ENCODE results near the gene FOXP1.

The FOXP1 gene

GRCh38 chr3:71398157-71398836 lies 185.2 kb downstream of the FOXP1 start:
- no peak for DNase-seq (ENCODE audit: low read depth in 2 of 2)

- DNase-seq (ENCODE audit: low read depth in 2 of 2), result no peak
These were observed 185.8 kb downstream of the FOXP1 start for GRCh38 chr3:71397726-71398125.

DNA sequence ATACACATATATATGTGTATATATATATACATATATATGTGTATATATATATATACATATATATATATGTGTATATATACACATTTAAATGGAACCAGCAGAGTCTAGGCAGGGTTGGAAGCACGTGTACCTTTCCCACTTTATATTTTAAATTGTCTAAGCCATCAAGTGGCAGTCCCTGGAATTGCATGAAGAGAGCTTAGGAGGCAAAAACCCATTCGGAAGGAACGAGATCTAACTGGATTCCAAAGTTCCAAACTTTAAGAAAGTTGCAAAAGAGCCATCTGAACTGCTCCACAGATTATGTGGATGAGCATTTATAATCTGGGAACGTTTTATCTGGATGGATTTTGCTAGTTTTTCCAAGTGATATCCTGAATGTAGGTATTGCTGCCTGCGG lies 186.5 kb downstream of the FOXP1 start:
- no peak for DNase-seq (ENCODE audit: low read depth in 2 of 2)

GRCh38 chr3:71395927-71396695 lies 187.4 kb downstream of the FOXP1 start:
- no peak for DNase-seq (ENCODE audit: low read depth in 2 of 2)

- no peak for DNase-seq (ENCODE audit: low read depth in 2 of 2)
These were observed 188.1 kb downstream of the FOXP1 start for GRCh38 chr3:71395470-71395869.

- DNase-seq (ENCODE audit: low read depth in 2 of 2), result no peak
These were observed 189.8 kb downstream of the FOXP1 start for GRCh38 chr3:71393745-71394144.

GRCh38 chr3:71393093-71393492 lies 190.4 kb downstream of the FOXP1 start:
- DNase-seq (ENCODE audit: low read depth in 2 of 2), result no peak

DNA sequence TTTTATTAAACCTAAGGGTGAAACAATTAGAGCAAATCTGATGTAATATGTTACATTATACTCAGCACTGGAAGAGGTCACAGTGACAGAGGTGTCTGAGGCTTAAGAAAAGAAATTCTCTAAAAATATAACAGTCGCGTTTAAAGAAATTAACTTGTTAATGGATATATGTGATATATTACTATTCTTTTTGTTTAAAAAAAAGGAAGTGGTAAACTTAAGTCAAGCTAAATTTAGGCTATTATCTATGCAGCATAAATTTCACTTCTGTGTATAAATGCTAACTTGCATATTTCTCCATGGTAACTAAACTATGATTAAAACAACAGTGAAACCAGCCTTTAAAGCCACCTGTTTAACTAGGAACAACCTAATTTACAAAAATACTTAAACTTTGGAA lies 191.3 kb downstream of the FOXP1 start:
- no peak for DNase-seq (ENCODE audit: low read depth in 2 of 2)

DNA sequence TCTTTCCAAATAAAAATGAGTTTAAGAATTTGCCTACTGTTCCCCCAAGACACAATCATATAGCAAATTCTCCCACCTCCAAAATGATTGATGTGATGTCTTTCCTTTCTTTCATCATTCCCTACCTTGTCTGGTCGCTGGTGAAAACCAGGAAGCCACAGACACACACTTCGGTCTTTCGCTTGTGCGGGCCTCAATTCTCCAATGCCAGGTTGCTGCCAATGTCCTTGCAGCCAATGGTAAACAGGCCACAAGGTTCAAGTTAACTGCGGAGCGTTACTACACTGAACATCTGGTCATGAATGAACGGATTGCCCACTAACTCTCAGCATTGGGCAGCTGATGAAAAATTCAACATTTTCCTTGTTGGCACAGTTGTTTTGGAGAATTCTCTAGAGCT lies 192.2 kb downstream of the FOXP1 start:
- no peak for DNase-seq (ENCODE audit: low read depth in 2 of 2)

DNA sequence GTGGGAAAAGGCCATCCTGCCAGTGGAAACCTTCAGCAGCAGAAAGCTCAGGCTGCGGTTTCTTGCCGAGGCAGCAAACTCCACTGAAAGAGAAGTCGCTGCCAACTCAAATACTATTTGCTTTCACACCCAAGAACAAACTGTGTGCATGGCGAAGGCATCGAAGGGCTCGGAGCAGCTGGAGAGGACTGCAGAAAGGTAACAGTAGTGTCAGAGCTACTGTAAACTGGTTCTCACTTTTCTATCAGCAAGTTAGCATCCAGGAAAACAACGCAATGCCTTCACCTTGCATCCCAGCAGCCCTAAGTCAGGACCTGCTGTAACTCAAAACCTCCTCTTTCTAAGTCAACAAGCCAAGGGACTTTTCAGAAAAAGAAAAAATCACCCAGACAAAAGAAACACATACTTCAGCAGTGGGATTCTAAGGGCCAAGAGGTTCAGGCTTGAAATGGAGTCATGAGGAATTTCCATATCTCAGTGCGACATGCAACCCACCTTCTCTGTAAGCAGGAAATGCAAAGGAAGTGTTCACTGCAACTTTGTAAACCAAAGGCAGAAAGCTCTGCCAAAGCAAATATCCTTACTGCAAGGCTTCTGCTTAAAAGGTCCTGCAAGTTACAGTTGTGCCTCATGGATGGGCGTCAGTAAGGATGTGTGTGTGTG lies 193.5 kb downstream of the FOXP1 start:
- peak in 1 of 2 donors; percentile 3 for DNase-seq (ENCODE audit: low read depth in 2 of 2)

DNA sequence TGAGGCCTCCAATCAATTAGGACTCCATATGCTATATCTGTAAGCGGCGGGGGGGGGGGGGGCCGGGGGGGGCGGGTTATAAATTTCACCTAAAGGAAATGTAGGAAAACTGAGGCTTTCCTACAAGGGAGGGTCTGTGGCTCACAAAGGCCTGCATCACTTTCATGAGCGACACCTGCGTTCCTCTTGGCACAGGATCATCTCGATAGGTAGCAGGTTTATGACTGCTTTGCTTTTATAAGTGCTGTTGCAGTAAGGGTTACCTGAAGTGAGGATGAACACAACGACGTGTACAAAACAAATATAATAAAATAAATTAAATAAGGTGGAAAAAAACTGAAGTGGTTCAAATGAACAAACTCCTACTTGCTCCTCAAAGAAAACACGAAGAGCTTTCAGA lies 194.3 kb downstream of the FOXP1 start:
- DNase-seq (ENCODE audit: low read depth in 2 of 2), result no peak

DNA sequence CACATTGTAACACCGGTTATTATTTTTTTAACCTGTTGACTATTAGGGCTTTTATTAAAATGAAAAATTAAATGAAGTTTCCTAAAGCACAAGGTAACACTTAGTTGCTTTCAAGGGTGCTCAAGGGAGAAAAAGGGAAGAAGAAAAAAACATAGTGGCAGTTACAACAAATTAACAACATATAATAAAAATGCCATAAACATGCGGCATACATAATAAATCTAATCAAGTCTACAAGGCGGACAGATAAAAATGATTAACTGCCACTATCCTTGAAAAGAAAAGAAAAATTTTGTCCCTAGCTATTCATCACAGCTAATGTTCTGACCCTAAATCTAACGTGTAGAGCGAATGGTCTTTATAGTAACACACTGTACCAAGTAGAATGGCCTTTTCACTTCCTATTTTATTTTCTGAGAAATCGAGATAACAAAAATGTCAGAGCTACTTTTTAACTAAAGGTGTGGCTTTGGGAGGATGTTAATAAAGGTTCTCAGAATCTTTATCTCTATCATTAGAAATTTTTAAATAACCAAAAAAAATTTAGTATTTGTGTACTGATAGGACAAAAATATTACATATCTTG lies 194.9 kb downstream of the FOXP1 start:
- no peak for DNase-seq (ENCODE audit: low read depth in 2 of 2)

DNA sequence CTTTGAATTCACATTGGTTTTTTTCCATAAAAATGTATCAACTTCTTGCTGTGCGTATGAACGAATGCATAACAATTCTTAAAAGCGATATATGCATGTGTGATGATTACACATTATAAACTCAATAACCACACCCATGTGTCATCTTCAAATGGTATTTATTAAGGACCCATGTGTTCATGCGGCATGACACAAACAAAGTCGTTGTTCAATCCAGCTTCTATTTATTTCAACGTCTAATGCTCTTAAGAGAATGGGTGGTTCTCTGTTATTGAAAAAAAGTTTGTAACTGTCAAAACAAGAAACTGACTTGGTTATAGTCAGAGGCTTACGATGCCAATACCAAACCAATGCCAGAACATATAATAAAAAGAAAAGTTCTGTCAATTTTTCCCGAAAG lies 195.9 kb downstream of the FOXP1 start:
- no peak for DNase-seq (ENCODE audit: low read depth in 2 of 2)

GRCh38 chr3:71384837-71385716 lies 198.5 kb downstream of the FOXP1 start:
- no peak for DNase-seq (ENCODE audit: low read depth in 2 of 2)

DNA sequence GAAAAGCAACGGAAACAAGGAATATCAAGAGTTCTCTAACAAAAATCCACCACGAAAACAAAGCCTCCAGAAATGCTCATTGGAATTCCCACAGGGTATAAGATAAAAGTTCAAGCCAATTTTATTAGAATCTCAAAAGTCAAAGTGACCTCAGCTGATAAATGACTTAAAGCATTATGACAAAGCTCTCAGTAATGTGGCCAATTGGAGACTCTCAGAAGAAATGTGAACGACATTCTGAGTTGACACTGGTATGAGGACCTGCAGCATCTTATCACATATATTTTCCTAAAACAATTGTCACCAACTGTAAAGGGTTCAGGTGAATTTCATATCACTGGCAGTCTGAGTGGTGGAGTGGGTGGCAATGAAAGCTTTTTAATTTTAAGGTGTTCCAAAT lies 199.1 kb downstream of the FOXP1 start:
- DNase-seq (ENCODE audit: low read depth in 2 of 2), result no peak

- no peak for DNase-seq (ENCODE audit: low read depth in 2 of 2)
These were observed 203.4 kb downstream of the FOXP1 start for GRCh38 chr3:71380096-71380495.

DNA sequence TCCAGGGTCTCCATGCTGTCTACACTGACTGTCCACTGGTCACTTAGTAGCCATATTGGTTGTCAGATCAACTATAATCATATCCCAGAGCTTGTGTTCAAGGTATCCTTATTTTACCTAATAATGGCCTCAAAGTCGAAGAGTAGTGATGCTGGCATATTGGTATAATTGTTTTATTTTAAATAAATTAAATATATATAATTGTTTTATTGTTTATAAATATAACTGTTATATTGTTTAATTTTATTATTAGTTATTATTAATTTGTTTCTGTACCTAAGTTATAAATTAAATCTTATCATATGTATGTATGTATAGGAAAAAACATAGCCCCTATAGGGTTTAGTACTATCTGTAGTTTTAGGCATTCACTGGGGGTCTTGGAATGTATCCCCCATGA lies 205.0 kb downstream of the FOXP1 start:
- DNase-seq (ENCODE audit: low read depth in 2 of 2), result no peak

GRCh38 chr3:71376911-71377310 lies 206.6 kb downstream of the FOXP1 start:
- DNase-seq (ENCODE audit: low read depth in 2 of 2), result no peak

DNA sequence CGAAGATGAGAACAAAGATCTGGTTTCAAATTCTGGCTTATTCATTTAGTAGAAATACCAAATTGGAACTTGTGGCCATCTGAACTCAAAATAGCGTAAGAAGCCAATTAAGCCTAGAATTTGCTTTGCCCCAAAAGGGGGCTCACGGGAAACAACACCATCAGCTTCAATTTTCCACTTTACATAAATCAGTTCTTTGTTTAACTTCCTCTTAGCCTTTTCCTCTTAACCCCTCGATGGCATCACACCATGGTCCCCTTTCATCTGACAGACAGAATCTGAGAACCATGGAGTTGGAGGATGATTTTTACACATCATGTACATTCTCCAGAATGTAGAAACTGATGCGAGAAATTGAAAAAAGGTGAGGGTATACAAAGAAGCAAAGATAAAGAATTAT lies 207.0 kb downstream of the FOXP1 start:
- DNase-seq (ENCODE audit: low read depth in 2 of 2), result no peak

- no peak for DNase-seq (ENCODE audit: low read depth in 2 of 2)
These were observed 208.9 kb downstream of the FOXP1 start for GRCh38 chr3:71374582-71374981.

- DNase-seq (ENCODE audit: low read depth in 2 of 2), result no peak
These were observed 210.5 kb downstream of the FOXP1 start for GRCh38 chr3:71372911-71373637.
